Tongue (tissue), 2 donors: ENCODE results near the gene TRA2A. TPM values are rescaled to one million over a fixed set of nuclear protein-coding genes. Genes with fewer than 3 reads are reported as not detected.
"Not testable (repeated sequence)": the region's sequence is repeated elsewhere in the genome, so short reads cannot be mapped to it uniquely, and the experiment has no call there.

Experiments used
- DNase-seq: peaks from one replicate; pipeline ENCODE4 v3.0.0-alpha.2; 2015
- total RNA-seq: library from RNA; depleted of rRNA; stranded (reverse); fragments of >200 nt; gene quantifications from one replicate; pipeline ENCODE4 v1.2.3, GENCODE V29; 2014

TRA2A gene
- total RNA-seq, 1 donor from 2014 or later = 56.5 TPM

- no peak for DNase-seq
These were observed 37.8 kb downstream of the TRA2A start for GRCh38 chr7:23494009-23494408.

DNA sequence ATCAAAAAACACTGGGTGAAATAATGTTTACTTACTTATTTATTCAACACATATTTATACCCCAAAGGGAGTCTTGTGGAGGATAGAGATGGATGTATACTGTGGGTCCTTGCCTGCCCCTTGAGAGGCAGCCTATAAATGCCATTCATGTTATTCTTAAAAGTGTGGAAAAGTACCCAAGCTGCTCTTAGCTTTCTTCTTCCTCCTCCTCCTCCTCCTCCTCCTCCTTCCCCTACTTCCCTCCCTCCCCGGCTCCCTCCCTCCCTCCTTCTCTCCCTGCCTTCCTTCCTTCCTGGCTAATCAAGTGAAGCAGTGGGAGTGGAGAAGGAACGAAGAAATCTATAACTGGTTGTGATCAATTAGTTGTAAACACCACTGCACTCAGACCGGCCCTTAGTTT, 40.3 kb downstream of the TRA2A start:
- DNase-seq = no peak

DNA sequence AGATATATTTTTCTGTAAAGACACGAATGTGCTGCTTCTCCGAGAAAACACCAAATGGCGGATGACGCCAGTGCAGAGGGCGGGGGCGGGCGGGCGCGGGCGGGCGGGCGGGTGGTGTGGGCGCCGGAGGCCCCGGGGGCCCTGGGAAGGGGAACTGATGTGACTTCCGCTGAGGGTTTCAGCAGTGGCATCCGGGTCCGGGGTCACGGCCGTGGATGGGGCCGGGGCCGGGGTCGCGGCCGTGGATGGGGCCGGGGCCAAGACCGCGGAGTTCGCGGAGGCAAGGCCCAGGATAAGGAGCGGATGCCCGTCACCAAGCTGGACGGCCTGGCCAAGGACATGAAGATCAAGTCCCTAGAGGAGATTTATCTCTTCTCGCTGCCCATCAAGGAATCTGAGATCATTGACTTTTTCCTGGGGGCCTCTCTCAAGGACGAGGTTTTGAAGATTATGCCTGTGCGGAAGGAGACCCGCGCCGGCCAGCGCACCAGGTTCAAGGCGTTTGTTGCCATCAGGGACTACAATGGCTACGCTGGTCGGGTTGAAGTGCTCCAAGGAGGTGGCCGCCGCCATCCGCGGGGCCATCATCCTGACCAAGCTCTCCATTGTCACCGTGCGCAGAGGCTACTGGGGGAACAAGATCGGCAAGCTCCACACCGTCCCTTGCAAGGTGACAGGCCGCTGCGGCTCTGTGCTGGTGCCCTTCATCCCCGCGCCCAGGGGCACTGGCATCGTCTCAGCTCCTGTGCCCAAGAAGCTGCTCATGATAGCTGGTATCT, 41.2 kb downstream of the TRA2A start:
- peak; percentile 82 for DNase-seq

GRCh38 chr7:23488714-23489113, 43.1 kb downstream of the TRA2A start:
- not testable (repeated sequence) for DNase-seq

- DNase-seq = no peak
These were observed 44.1 kb downstream of the TRA2A start for GRCh38 chr7:23487670-23488069.

DNA sequence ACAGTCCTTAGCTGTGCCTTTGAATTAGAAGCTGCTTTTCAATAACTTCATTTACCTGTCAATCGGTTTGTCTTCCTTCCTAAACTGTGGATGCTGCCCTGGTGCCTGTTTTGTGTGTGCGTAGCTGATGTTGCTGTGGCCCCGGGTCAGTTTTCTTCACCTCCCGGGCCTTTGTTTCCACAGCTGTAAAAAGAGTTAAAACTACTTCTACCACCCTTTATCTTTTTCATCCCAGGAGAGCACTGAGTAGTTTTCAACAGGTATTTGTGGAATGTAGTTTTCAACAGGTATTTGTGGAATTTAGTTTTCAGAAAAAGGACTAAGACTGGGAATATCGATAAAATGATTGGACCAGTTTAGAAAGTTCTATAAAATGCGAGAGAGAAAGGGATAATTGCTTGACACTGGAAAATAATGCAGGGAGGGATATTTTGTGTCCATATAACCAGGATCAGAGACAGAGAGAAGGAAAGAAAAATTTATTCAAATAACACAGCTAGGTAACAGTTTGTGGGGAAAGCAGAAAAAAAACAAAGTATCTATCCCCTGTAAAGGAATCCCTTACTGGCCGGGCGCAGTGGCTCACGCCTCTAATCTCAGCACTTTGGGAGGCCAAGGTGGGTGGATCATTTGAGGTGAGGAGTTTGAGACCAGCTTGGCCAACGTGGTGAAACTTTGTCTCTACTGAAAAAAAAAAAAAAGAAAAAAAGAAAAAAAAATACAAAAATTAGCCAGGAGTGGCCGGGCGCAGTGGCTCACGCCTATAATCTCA, 45.6 kb downstream of the TRA2A start:
- DNase-seq = no peak

- DNase-seq = no peak
These were observed 49.1 kb downstream of the TRA2A start for GRCh38 chr7:23482686-23483085.

GRCh38 chr7:23477962-23478866, 53.6 kb downstream of the TRA2A start:
- no peak for DNase-seq

DNA sequence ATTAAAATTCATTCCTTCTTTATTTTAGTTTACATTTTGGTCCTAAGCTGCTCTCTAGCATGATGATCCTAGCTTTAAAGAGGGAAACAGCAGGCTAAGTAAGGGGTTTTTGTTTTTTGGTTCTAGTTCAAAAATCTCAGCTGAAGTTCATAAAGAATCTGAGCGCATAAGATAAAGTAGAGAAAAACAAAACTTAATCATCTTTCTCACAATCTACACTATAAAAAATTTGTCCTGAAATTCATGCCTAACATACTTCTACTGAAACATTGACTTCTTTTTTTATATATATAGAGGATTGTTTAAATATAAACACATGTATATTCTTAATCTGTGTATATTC, 54.7 kb downstream of the TRA2A start:
- DNase-seq = no peak

DNA sequence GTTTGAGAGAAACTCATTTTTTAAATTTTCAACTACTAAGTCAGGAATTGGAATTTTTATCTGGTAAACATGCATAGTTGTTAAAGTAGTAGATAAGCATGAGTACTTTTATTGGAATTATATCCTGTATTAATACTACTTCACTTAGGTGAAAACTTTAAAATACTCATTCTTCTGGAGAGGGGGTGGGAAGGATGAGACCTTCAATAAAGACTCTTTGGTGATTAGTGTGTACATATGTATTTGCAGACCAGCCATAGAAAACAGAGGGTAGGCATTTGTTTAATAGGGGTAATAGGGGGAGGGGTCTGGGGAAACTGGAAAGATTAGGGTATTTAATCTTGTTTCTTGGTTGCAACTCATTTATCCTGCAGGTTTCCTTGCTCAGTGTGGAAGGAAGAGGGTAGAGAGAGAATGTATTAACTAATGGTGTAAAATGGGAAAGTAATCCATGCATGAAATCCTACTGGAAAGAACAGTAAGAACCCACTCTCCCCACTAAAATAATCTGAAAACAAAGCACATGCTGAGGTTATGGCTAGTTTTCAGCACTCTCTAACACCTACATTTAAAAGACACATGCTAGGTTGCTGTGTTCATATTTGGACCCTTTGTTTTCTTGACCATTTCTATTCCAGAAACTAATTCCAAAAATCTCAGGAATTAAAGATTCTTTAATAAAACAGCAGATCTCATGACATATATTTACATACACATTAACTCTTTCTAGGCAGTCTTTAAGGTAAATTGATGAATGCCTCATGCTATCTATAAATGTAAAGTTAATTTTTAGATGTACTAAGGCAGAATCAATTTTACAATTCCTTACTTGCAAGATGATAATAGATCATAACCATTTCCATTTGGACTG, 55.3 kb downstream of the TRA2A start:
- DNase-seq = no peak

GRCh38 chr7:23475576-23475839, 56.3 kb downstream of the TRA2A start:
- no peak for DNase-seq

- DNase-seq = peak; percentile 11
These were observed 56.8 kb downstream of the TRA2A start for GRCh38 chr7:23474829-23475575.

DNA sequence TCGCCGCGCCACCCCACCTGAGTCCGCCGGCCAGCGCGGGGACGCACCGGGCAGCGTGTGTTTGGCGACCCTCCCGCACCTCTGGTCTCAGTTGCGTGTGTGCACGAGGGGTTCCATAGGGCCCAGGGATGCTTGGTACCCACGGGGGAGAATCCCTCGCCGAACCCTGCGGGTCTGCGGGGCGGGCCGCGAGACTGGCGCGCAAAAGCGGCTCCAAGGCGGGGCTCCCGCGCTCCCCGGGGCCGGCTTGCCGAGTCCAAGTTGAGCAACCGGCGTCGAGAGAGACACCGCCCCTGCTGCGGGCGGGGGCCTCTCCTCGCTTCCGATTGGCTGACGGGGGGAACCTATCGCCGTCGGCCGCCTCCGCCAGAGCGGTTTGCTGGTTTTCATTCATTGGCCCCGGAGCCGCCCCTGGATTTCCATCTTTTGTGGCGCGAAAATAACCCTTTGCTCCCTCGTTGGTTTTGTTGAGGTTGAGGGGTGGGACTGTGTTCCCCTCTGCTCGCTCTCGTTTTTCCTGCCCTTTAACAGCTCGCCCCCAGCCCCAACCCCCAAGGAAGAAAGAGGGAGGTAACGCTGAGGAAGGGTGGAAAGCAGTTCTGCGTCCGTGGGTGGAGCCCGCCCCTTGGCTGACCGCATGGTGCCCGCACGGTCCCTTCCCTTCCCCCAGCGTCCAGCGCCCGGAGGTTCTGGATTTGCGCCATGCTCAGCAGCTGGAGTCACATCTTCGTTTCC, 57.5 kb downstream of the TRA2A start:
- peak; percentile 99 for DNase-seq

GRCh38 chr7:23473844-23474093, 58.0 kb downstream of the TRA2A start:
- DNase-seq = peak; percentile 71

DNA sequence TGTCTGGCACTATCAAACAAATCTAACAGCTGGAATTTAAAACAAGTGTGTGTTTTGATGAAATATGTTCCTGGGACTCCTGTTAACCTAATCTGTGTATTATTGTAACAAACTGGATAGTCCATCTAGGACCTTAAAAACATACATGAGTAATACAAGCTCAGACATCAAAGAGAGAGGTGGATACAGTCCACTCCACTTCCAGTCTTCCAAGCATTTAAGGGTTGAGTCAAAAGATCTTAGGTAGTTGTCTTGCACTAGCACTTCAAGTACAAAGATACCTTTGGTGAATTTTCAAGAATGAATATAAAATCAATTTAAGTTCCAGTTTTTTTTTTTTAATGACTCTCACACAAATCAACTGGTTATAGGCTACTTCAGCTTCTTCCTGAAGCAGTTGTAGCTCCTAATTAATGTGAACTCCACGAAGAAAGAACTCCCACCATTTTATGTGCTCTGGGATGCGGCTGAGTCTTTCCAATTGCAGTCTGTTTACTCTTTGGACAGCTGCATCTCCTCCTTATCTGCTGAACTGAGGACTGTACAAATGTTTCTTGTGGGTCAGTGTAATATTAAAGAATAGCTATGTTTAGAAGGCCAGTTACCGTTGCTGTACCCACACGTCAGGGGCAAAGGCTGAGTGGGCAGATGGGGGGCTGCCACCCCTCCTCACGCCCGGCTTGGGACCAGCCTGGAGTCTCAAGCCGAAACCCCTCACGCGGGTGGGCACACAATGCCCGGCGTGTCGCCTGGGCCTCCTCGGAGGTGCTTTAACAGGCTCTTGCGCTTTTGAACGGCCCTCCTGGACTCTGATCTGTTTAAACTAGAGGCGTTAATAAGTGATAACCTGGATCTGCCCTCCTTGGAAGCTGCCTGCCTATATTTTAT, 58.6 kb downstream of the TRA2A start:
- peak; percentile 55 for DNase-seq

- no peak for DNase-seq
These were observed 59.2 kb downstream of the TRA2A start for GRCh38 chr7:23472556-23472955.

- peak; percentile 39 for DNase-seq
These were observed 59.7 kb downstream of the TRA2A start for GRCh38 chr7:23472046-23472445.

- peak; percentile 96 for DNase-seq
These were observed 60.5 kb downstream of the TRA2A start for GRCh38 chr7:23471106-23471859.
